Progenitor cell of endocrine pancreas (in vitro differentiated cells): Measurements from ENCODE around the gene LUZP1. TPM values are rescaled to one million over a fixed set of nuclear protein-coding genes. Genes with fewer than 3 reads are reported as not detected.

ENCODE experiments used
- DNase-seq: peaks from one replicate; pipeline ENCODE4 v3.0.0; 2021; ENCODE audit warnings: low spot score; ENCODE audit not compliant: unreplicated experiment
- H3K27ac Mint-ChIP-seq: 2 replicates; pipeline ENCODE4 v1.8.0; 2021; ENCODE audit warnings: mild to moderate bottlenecking, moderate library complexity, mixed read lengths
- H3K27me3 Mint-ChIP-seq: 2 replicates; pipeline ENCODE4 v1.8.0; 2021; ENCODE audit warnings: mixed read lengths
- H3K36me3 Mint-ChIP-seq: 2 replicates; pipeline ENCODE4 v1.8.0; 2022; ENCODE audit warnings: mixed read lengths; ENCODE audit not compliant: insufficient read depth
- H3K4me1 Mint-ChIP-seq: 2 replicates; pipeline ENCODE4 v1.8.0; 2021; ENCODE audit warnings: low read depth, mixed read lengths
- H3K4me3 Mint-ChIP-seq: 2 replicates; pipeline ENCODE4 v1.8.0; 2021; ENCODE audit warnings: low read depth, mild to moderate bottlenecking, moderate library complexity, mixed read lengths
- H3K9me3 Mint-ChIP-seq: 2 replicates; pipeline ENCODE4 v1.8.0; 2021; ENCODE audit warnings: low read depth, mixed read lengths
- total RNA-seq: library from RNA; stranded (reverse); gene quantifications from 2 replicates; pipeline ENCODE4 v1.2.1, GENCODE V29; 2021
- TF ChIP-seq, protein P1 (sequence below): fragments of 200-600 bp; sonication (generic); IDR thresholded peaks from one replicate; pipeline ENCODE4 v1.5.0; 2021; ENCODE audit warnings: antibody characterized with exemption, mild to moderate bottlenecking; ENCODE audit not compliant: unreplicated experiment

Gene LUZP1
- total RNA-seq, 1 donor from 2014 or later, result 47.5 TPM

DNA sequence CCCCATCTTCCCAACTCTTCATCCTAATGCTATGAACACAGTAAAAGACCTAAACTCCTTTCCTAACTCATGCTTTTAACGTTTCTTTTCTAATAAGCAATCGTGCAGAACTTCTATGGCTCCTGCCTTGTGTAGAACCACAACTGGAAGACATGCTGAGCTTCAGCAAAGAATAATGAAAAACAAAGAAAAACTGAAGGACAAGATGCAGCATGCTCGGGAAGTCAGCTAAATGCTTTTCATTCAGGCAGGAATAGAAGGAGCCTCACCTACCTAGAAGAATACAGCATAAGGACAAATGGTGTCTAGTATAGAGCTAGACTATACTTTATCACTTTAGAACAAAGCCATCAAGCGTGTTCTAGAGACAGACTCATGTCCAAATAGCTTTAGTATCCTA, 45.9 kb downstream of the LUZP1 start:
- H3K27me3 Mint-ChIP-seq, result no peaks in the 10 kb centered on the region
- no peaks in the 10 kb centered on the region for H3K9me3 Mint-ChIP-seq
- no peaks in the 10 kb centered on the region for H3K36me3 Mint-ChIP-seq
- no peak overlapping the region for H3K4me3 Mint-ChIP-seq
- peaks cover 22% of the 10 kb centered on the region for H3K4me1 Mint-ChIP-seq
- no peak for DNase-seq
- TF ChIP-seq, protein P1, sequence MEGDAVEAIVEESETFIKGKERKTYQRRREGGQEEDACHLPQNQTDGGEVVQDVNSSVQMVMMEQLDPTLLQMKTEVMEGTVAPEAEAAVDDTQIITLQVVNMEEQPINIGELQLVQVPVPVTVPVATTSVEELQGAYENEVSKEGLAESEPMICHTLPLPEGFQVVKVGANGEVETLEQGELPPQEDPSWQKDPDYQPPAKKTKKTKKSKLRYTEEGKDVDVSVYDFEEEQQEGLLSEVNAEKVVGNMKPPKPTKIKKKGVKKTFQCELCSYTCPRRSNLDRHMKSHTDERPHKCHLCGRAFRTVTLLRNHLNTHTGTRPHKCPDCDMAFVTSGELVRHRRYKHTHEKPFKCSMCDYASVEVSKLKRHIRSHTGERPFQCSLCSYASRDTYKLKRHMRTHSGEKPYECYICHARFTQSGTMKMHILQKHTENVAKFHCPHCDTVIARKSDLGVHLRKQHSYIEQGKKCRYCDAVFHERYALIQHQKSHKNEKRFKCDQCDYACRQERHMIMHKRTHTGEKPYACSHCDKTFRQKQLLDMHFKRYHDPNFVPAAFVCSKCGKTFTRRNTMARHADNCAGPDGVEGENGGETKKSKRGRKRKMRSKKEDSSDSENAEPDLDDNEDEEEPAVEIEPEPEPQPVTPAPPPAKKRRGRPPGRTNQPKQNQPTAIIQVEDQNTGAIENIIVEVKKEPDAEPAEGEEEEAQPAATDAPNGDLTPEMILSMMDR, result no peak
- no peak overlapping the region for H3K27ac Mint-ChIP-seq

DNA sequence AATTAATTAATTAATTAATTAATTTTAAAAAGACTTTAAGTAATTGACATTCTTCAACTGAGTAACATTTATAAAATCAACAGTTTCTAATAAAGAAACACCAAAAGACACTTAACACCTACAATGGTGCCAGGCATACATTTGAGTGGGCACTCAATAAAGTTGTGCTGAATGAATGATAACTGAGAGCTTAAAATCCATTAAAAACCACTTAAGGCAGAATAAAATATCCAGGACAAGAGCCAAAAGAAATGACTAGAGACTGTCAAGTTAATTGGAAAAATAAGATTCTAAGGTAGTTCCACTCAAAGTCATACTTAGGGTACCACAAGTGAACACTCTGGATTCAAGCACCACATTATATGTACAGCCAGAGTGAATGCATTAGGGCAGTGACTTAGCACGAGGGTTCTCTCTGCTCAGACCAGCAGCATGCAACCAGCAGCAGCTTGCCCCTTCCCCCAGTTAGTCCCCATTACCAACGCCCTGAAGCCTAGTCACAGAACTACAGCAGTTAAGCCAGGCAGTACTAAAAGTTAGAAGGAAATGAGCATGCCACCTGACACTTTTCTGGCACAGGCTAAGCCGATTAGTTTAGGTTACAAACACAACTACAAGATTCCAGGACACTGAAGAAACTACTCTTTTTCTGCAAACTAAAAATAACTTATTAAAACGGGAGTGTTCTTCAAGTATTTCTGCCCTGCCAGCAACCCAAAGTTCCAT, 46.5 kb downstream of the LUZP1 start:
- Mint-ChIP-seq H3K27ac (no peak overlapping the region), H3K4me3 (no peak overlapping the region), H3K27me3 (no peaks in the 10 kb centered on the region), H3K4me1 (peaks cover 22% of the 10 kb centered on the region), H3K36me3 (no peaks in the 10 kb centered on the region), H3K9me3 (no peaks in the 10 kb centered on the region)
- DNase-seq, result no peak
- TF ChIP-seq, protein P1, result no peak

DNA sequence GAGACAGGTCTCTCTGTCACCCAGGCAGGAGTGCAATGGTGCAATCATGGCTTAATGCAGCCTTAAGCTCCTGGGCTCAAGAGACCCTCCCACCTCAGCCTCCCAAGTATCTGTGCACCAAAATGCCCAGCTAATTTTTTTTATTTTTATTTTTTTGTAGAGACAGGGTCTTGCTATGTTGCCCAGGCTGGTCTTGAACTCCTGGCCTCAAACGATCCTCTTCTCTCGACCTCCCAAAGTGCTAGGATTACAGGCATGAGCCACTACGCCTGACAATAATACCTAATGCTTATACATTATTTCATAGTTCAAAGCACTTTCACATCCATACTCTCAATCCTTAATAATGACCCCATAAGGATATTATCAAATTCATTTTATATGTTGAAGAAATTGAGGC, 48.3 kb downstream of the LUZP1 start:
- Mint-ChIP-seq H3K4me3 (no peak overlapping the region), H3K27ac (no peak overlapping the region), H3K9me3 (no peaks in the 10 kb centered on the region), H3K4me1 (peaks cover 26% of the 10 kb centered on the region), H3K27me3 (no peaks in the 10 kb centered on the region), H3K36me3 (no peaks in the 10 kb centered on the region)
- DNase-seq, result no peak
- TF ChIP-seq, protein P1, result no peak

DNA sequence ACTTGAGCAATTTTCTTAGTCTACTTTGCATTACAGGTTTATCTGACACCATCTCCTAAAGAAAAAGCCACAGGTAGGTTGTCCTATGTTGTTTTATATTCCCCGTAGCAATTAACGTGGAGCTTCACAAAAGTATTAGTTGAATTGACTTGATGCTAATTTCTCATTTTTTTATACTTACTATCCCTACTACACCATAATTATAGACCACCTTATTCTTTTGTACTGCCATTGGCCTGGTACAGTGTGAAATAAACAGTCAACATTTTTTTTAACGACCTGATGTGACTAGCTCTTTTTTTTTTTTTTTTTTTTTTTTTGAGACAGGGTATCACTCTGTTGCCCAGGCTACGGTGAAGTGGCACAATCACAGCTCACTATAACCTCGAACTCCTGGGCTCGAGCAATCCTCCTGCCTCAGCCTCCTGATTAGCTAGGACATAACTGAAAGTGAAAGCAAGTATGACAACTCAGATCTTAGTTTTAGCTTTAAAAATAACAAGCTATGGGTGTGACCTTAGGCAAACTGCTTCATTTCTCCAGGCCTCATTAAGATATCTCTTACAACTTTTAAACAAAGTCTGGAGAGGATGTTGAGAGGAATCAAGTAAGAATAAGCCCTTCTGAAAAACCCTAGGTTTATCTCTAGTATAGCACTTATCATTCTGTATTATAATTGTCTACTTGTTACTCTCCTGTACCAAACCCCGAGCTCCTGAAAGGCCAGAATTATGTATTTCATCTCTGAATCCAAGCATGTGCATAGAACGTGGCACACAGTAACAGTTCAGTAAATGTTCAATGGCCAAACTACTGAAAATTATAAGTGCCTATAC, 49.5 kb downstream of the LUZP1 start:
- H3K27me3 Mint-ChIP-seq, result no peaks in the 10 kb centered on the region
- H3K4me3 Mint-ChIP-seq, result no peak overlapping the region
- TF ChIP-seq, protein P1, result no peak
- peaks cover 31% of the 10 kb centered on the region for H3K4me1 Mint-ChIP-seq
- H3K27ac Mint-ChIP-seq, result no peak overlapping the region
- no peak for DNase-seq
- H3K36me3 Mint-ChIP-seq, result no peaks in the 10 kb centered on the region
- H3K9me3 Mint-ChIP-seq, result no peaks in the 10 kb centered on the region

DNA sequence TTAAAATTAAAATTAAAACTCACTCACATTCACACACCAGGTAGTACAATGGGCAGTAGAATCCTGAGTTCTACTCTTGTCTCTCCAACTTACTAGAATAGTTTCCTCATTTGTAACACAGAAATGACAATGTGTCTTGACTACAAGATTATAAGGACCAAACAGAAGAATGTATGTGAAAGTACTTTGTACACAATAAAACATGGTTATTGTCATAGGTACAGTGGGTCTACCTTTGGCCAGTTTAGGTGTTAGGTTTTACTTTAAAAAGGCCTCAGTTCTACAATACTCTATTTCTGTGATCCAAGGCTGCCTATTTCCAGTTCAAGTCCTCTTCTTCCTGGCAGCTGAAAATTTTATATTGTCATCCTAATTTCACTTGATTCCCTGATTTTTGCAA, 50.2 kb downstream of the LUZP1 start:
- TF ChIP-seq, protein P1, result no peak
- no peaks in the 10 kb centered on the region for H3K9me3 Mint-ChIP-seq
- H3K27me3 Mint-ChIP-seq, result no peaks in the 10 kb centered on the region
- no peak overlapping the region for H3K4me3 Mint-ChIP-seq
- peaks cover 26% of the 10 kb centered on the region for H3K4me1 Mint-ChIP-seq
- no peak for DNase-seq
- H3K36me3 Mint-ChIP-seq, result no peaks in the 10 kb centered on the region
- no peak overlapping the region for H3K27ac Mint-ChIP-seq
